Measurements from ENCODE around the gene SAG. TPM values are rescaled to one million over a fixed set of nuclear protein-coding genes. Genes with fewer than 3 reads are reported as not detected.

Gene SAG
- total RNA-seq, result under 1 TPM in 1 of 2 experiments, not detected in 1; 0.39 TPM

DNA sequence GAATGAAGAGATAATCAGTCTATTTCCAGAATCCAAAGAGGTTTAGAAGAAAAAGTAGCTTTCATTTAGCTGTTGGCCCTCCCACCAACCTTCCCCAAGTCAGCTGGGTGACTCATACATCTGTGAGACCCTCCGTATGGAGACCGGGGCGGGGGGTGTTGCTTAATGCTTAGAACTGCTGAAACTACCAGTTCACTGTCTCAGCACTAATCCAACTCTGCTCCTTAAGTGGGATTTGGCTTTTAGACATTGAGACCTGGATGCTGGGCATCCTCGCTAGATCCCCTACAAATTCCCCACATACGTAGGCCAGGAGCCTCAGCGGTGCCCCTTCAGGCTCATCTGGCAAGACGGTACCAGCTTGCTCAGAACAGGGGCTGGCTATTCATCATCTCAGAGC is at the start of gene SAG:
Gene SAG, plus strand, starts transcription at position 252 of the 400 bp plus-strand sequence. CDS start 1,374 bp downstream, outside the sequence.
- ChIA-PET CTCF (no interaction called here), POLR2A (interaction anchor here (0.7 kb wide), 2 partner anchors 493 to 703 kb away, joined by 3 to 5 read pairs; no protein-coding TSS in a partner anchor)
- H3K9me3 Mint-ChIP-seq (ENCODE audit: low read depth), result no peaks in the 10 kb centered on the region
- H3K27me3 Mint-ChIP-seq, result no peaks in the 10 kb centered on the region
- ATAC-seq, result no peak
- H3K36me3 Mint-ChIP-seq (ENCODE audit: low read depth), result no peaks in the 10 kb centered on the region
- H3K4me3 Mint-ChIP-seq, result no peak within 1 kb of the TSS
- intact Hi-C loops (cut with DNase I, micrococcal nuclease), result loop anchor here in 1 of 2 experiments (10.0 kb wide), 1 partner anchor 407 kb away; the partner anchor contains the start of genes UGT1A4 and UGT1A5
- H3K27ac Mint-ChIP-seq, result no peak within 1 kb of the TSS
- no peaks in the 10 kb centered on the region for H3K4me1 Mint-ChIP-seq
- no peak for DNase-seq

DNA sequence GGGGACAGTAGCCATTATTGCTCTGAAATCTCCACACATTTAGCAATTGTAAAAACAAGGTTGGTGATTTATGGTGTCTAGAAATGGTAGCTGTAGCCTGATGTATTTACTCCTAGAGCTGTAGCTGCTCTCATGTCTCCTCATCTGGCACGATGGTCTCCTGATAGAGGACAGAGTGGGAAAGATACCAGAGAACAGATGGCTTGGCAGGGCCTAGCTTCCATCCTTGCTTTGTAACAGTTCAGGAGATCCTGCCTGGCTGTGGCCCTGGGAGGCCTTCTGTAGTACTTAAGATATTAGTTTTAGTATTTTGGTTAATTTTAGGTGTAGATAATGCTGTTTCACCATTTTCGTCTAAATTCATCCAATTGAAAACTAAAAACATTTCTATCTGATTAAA is 49.4 kb upstream of the SAG start:
- H3K36me3 Mint-ChIP-seq (ENCODE audit: low read depth), result peaks cover 61% of the 10 kb centered on the region
- ATAC-seq, result no peak
- DNase-seq, result no peak
- CTCF ChIA-PET, result interaction anchor here (2.3 kb wide), 1 partner anchor 405 kb away, joined by 5 read pairs; no protein-coding TSS in a partner anchor
- H3K4me3 Mint-ChIP-seq, result no peak overlapping the region
- intact Hi-C loops (cut with DNase I, micrococcal nuclease), result loop anchor here (10.0 kb wide), 2 partner anchors 493 to 597 kb away; partner anchors contain the start of gene HJURP (in 1 of the 2)
- H3K27me3 Mint-ChIP-seq, result no peaks in the 10 kb centered on the region
- no peaks in the 10 kb centered on the region for H3K9me3 Mint-ChIP-seq (ENCODE audit: low read depth)
- POLR2A ChIA-PET, result no interaction called here
- H3K4me1 Mint-ChIP-seq, result peaks cover 58% of the 10 kb centered on the region
- H3K27ac Mint-ChIP-seq, result no peak overlapping the region

- peak overlapping the region; percentile 80 for H3K27ac Mint-ChIP-seq
- ChIA-PET POLR2A (no interaction called here), CTCF (no interaction called here)
- DNase-seq (no peak), ATAC-seq (no peak)
- intact Hi-C loops (cut with DNase I, micrococcal nuclease), result loop anchor here (10.0 kb wide), 2 partner anchors 495 to 595 kb away; partner anchors contain the start of gene HJURP (in 1 of the 2)
- H3K4me3 Mint-ChIP-seq, result no peak overlapping the region
- no peaks in the 10 kb centered on the region for H3K9me3 Mint-ChIP-seq (ENCODE audit: low read depth)
- peaks cover 45% of the 10 kb centered on the region for H3K4me1 Mint-ChIP-seq
- H3K27me3 Mint-ChIP-seq, result no peaks in the 10 kb centered on the region
- H3K36me3 Mint-ChIP-seq (ENCODE audit: low read depth), result peaks cover 64% of the 10 kb centered on the region
Measured at GRCh38 chr2:233259730-233260129, 47.9 kb upstream of the SAG start.

DNA sequence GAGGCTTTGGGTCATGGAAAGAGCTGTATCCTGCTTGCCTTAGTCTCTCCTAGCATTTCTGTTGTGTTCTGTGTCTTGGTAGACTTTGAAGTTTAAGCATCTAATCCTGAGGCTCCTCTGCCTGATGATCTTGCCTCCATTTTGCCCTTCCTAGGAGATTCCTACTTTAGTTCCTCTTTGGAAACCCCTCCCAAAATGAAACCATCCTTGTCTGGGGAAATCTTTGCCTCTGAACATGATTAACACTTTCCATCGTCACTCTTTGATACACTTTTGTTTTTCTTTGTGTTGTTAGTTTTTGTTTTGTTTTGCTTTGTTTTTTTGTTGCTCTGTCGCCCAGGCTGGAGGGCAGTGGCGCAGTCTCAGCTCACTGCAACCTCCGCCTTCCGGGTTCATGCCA is 47.0 kb upstream of the SAG start:
- Mint-ChIP-seq H3K36me3 (ENCODE audit: low read depth) (peaks cover 65% of the 10 kb centered on the region), H3K9me3 (ENCODE audit: low read depth) (no peaks in the 10 kb centered on the region), H3K4me3 (no peak overlapping the region), H3K27ac (peak overlapping the region; percentile 79), H3K27me3 (no peaks in the 10 kb centered on the region), H3K4me1 (peaks cover 37% of the 10 kb centered on the region)
- DNase-seq, result no peak
- no peak for ATAC-seq
- CTCF ChIA-PET, result interaction anchor here (1.2 kb wide), 1 partner anchor 206 kb away, joined by 3 read pairs; no protein-coding TSS in a partner anchor
- intact Hi-C loops (cut with DNase I, micrococcal nuclease), result no loop called here
- POLR2A ChIA-PET, result no interaction called here

DNA sequence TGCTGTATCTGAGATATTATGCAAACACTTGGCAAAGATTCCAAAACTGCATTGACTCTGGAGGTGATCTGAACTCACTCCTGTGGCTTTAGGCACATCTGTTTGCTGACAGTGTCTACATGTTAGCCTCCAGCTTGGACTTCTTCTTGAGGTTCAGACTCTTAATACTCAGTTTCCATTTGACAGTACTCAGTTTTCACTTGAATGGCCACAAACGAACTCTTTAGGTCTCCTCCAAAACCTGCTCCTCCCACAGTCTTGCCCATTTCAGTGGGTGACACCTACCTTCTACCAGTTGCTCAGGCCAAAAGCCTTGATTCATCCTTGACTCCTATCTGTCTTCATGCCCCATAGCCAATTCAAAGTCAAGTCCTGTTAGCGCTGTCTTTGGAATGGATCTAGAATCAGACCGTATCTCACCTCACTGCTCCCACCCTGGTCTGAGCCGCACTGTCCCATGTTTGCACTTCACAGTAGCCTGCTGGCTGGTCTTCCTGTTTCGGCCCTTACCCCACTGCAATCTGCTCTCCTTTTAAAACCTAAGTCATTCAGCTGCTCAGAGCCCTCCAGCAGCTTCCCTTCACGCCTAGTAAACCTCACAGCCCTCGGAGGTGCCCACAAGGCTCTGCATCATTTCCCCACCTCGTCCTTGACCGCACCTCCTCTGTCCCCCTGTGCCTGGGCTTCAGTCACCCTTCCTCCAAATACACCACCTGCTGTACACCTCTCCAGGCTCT is 45.6 kb upstream of the SAG start:
- Mint-ChIP-seq H3K27me3 (no peaks in the 10 kb centered on the region), H3K9me3 (ENCODE audit: low read depth) (no peaks in the 10 kb centered on the region), H3K27ac (peak overlapping the region; percentile 79), H3K36me3 (ENCODE audit: low read depth) (peaks cover 76% of the 10 kb centered on the region), H3K4me1 (peaks cover 47% of the 10 kb centered on the region), H3K4me3 (no peak overlapping the region)
- intact Hi-C loops (cut with DNase I, micrococcal nuclease), result no loop called here
- POLR2A ChIA-PET, result no interaction called here
- no peak for ATAC-seq
- CTCF ChIA-PET, result interaction anchor here (1.2 kb wide), 1 partner anchor 208 kb away, joined by 3 read pairs; no protein-coding TSS in a partner anchor
- DNase-seq, result no peak

DNA sequence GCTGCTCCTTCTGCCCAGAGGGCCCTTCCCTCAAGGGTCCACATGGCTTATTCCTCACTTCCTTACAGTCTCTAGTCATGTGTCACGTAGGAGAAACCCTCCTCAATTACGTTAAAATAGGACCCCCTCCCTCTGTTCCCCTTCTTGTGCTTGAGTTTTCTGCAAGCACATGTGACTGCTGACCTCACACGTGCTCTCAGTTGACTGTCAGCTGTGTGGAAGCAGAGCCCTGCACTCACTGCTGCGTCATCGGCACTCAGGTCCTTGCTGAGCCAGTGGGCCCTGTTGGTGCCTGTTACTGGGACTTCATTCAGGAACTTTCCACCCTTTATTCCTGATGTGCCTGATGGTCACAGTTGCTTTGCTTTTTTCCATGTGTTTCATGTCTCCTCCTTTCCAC is 45.1 kb upstream of the SAG start:
- H3K27me3 Mint-ChIP-seq, result no peaks in the 10 kb centered on the region
- DNase-seq, result no peak
- H3K4me1 Mint-ChIP-seq, result peaks cover 53% of the 10 kb centered on the region
- no peak overlapping the region for H3K4me3 Mint-ChIP-seq
- peak overlapping the region; percentile 59 for H3K27ac Mint-ChIP-seq
- intact Hi-C loops (cut with DNase I, micrococcal nuclease), result no loop called here
- H3K36me3 Mint-ChIP-seq (ENCODE audit: low read depth), result peaks cover 75% of the 10 kb centered on the region
- CTCF ChIA-PET, result interaction anchor here (1.4 kb wide), 1 partner anchor 11 kb away, joined by 3 read pairs; the partner anchor contains the start of gene ATG16L1
- no peak for ATAC-seq
- H3K9me3 Mint-ChIP-seq (ENCODE audit: low read depth), result no peaks in the 10 kb centered on the region
- POLR2A ChIA-PET, result no interaction called here

GRCh38 chr2:233263045-233263570 is 44.5 kb upstream of the SAG start:
- intact Hi-C loops (cut with DNase I, micrococcal nuclease), result no loop called here
- peaks cover 56% of the 10 kb centered on the region for H3K4me1 Mint-ChIP-seq
- no peak overlapping the region for H3K4me3 Mint-ChIP-seq
- no peaks in the 10 kb centered on the region for H3K9me3 Mint-ChIP-seq (ENCODE audit: low read depth)
- H3K27me3 Mint-ChIP-seq, result no peaks in the 10 kb centered on the region
- CTCF ChIA-PET, result interaction anchor here (1.4 kb wide), 1 partner anchor 12 kb away, joined by 3 read pairs; the partner anchor contains the start of gene ATG16L1
- ATAC-seq (no peak), DNase-seq (no peak)
- peak overlapping the region; percentile 59 for H3K27ac Mint-ChIP-seq
- H3K36me3 Mint-ChIP-seq (ENCODE audit: low read depth), result peaks cover 74% of the 10 kb centered on the region
- POLR2A ChIA-PET, result no interaction called here

- no peak for DNase-seq
- Mint-ChIP-seq H3K9me3 (ENCODE audit: low read depth) (no peaks in the 10 kb centered on the region), H3K27ac (peak overlapping the region; percentile 29), H3K4me3 (no peak overlapping the region), H3K36me3 (ENCODE audit: low read depth) (peaks cover 76% of the 10 kb centered on the region), H3K4me1 (peaks cover 59% of the 10 kb centered on the region), H3K27me3 (no peaks in the 10 kb centered on the region)
- ChIA-PET CTCF (interaction anchor here (1.2 kb wide), 1 partner anchor 412 kb away, joined by 4 read pairs; no protein-coding TSS in a partner anchor), POLR2A (interaction anchor here (0.5 kb wide), 1 partner anchor 258 kb away, joined by 3 read pairs; no protein-coding TSS in a partner anchor)
- ATAC-seq, result no peak
- intact Hi-C loops (cut with DNase I, micrococcal nuclease), result loop anchor here (5.0 kb wide), 5 partner anchors 88 to 657 kb away; partner anchors contain the start of gene DGKD (in 1 of the 2)
Measured at GRCh38 chr2:233264667-233265066, 42.9 kb upstream of the SAG start.

DNA sequence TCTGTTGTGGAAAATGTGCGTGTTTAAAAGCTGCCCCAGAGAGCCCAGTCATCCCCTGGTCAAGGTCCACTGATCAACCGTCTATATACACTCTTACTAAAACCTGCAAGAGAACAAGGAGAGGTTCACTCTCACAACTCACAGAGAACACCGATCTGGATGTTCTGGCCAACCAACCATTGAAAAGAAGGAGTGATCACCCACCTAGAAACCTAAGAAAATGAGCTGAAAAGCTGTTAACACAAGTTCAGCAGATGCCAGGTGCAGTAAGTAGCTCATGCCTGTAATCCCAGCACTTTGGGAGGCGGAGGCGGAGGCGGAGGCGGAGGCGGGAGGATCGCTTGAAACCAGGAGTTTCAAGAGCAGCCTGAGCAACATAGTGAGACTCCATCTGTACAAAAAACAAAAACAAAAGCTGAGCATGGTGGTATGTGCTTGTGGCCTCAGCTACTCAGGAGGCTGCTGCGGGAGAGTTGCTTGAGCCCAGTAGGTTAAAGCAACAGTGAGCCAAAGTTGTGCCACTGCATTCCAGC is 41.7 kb upstream of the SAG start:
- ChIA-PET CTCF (interaction anchor here (0.9 to 1.1 kb wide), 2 partner anchors 10 to 14 kb away, joined by 3 to 4 read pairs; partner anchors contain the start of gene ATG16L1), POLR2A (interaction anchor here (0.6 kb wide), 2 partner anchors 108 to 128 kb away, joined by 3 to 5 read pairs; no protein-coding TSS in a partner anchor)
- intact Hi-C loops (cut with DNase I, micrococcal nuclease), result loop anchor here (5.0 kb wide), 5 partner anchors 86 to 659 kb away; partner anchors contain the start of gene DGKD (in 1 of the 2)
- H3K27ac Mint-ChIP-seq, result peak overlapping the region; percentile 98
- H3K4me3 Mint-ChIP-seq, result no peak overlapping the region
- ATAC-seq (no peak), DNase-seq (no peak)
- no peaks in the 10 kb centered on the region for H3K9me3 Mint-ChIP-seq (ENCODE audit: low read depth)
- H3K27me3 Mint-ChIP-seq, result no peaks in the 10 kb centered on the region
- peaks cover 79% of the 10 kb centered on the region for H3K36me3 Mint-ChIP-seq (ENCODE audit: low read depth)
- H3K4me1 Mint-ChIP-seq, result peaks cover 63% of the 10 kb centered on the region

DNA sequence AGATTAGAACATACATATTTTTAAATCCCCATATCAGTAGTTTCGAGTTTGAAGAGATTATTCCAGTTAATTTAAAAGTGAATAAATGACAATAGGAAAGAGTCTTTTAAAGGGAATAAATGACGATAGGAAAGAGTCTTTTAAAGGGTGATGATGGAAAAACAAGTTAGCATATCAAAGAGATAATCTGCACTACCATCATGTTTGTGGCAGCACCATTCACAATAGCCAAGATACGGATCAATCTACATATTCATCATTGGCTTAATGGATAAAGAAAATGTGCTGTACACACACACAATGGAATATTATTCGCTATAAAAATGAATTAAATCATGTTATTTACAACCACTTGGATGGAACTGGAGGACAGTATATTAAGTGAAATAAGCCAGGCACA is 41.1 kb upstream of the SAG start:
- ChIA-PET POLR2A (interaction anchor here (0.6 to 0.7 kb wide), 3 partner anchors 109 to 579 kb away, joined by 3 to 5 read pairs (median 3); no protein-coding TSS in a partner anchor), CTCF (interaction anchor here (0.9 to 2.4 kb wide), 3 partner anchors 10 to 15 kb away, joined by 3 to 19 read pairs (median 4); partner anchors contain the start of gene ATG16L1)
- no peak for DNase-seq
- ATAC-seq, result no peak
- Mint-ChIP-seq H3K4me1 (peaks cover 63% of the 10 kb centered on the region), H3K36me3 (ENCODE audit: low read depth) (peaks cover 78% of the 10 kb centered on the region), H3K27ac (peak overlapping the region; percentile 98), H3K4me3 (no peak overlapping the region), H3K9me3 (ENCODE audit: low read depth) (no peaks in the 10 kb centered on the region), H3K27me3 (no peaks in the 10 kb centered on the region)
- intact Hi-C loops (cut with DNase I, micrococcal nuclease), result loop anchor here (5.0 kb wide), 5 partner anchors 86 to 659 kb away; partner anchors contain the start of gene DGKD (in 1 of the 2)

All from activated CD4-positive, alpha-beta T cell treated with anti-CD3 and anti-CD28 coated beads for 36 hours (primary cell).